ENCODE data around the gene MIER1. TPM values are rescaled to one million over a fixed set of nuclear protein-coding genes. Genes with fewer than 3 reads are reported as not detected.
"Not testable (repeated sequence)": the region's sequence is repeated elsewhere in the genome, so short reads cannot be mapped to it uniquely, and the experiment has no call there.

The MIER1 gene
- polyA plus RNA-seq, 3 donors = 14.0 to 28.0 (median 21.9) TPM

DNA sequence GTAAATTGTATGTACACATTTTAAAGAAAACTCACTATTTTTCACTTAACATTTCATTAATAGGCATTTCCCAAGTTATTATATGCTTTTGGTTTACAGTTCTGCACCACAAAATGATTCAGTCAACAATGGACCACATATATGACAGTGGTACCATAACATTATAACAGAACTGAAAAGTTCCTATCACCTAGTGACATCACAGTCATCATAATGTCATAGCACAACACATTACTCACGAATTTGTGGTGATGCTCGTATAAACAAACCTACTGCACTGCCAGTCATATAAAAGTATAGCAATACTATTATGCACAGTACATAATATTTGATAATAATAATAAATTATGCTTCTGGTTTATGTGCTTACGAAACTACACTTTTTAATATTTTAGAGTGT, 31.1 kb upstream of the MIER1 start:
- Histone ChIP-seq H3K9ac (ENCODE audit: insufficient read depth, low read length, poor library complexity, severe bottlenecking) (no peak overlapping the region), H3K79me2 (ENCODE audit: insufficient read depth, low read length) (no peaks in the 10 kb centered on the region), H3K27me3 (ENCODE audit: control insufficient read depth in 2 of 2, insufficient read depth in 2 of 2, low read length in 2 of 2) (no peaks in the 10 kb centered on the region), H2AFZ (ENCODE audit: insufficient read depth, low read depth, low read length, poor library complexity, severe bottlenecking) (no peak overlapping the region), H3K4me3 (replicated peaks in 1 of 3; ENCODE audit: low read depth in 2 of 3, low read length in 3 of 3) (no peak overlapping the region), H3K9me3 (replicated peaks in 1 of 2; ENCODE audit: control insufficient read depth in 1 of 2, insufficient read depth in 1 of 2, low read length in 2 of 2) (peaks cover 7% of the 10 kb centered on the region in 2 donors), H4K20me1 (ENCODE audit: insufficient read depth, low read length) (no peaks in the 10 kb centered on the region), H3K36me3 (replicated peaks in 1 of 2; ENCODE audit: control insufficient read depth in 1 of 2, insufficient read depth in 2 of 2, low read length in 2 of 2) (no peaks in the 10 kb centered on the region), H3K4me1 (ENCODE audit: control insufficient read depth in 1 of 2, insufficient read depth in 2 of 2, low read length in 2 of 2) (no peaks in the 10 kb centered on the region), H3K4me2 (replicated peaks; ENCODE audit: extremely low read depth, low read length, poor library complexity, severe bottlenecking) (no peak overlapping the region), H3K27ac (ENCODE audit: low read depth in 1 of 2, low read length in 2 of 2) (no peak overlapping the region)
- no peaks in the 10 kb centered on the region for H3K4me1 Mint-ChIP-seq
- TF ChIP-seq, protein P1, sequence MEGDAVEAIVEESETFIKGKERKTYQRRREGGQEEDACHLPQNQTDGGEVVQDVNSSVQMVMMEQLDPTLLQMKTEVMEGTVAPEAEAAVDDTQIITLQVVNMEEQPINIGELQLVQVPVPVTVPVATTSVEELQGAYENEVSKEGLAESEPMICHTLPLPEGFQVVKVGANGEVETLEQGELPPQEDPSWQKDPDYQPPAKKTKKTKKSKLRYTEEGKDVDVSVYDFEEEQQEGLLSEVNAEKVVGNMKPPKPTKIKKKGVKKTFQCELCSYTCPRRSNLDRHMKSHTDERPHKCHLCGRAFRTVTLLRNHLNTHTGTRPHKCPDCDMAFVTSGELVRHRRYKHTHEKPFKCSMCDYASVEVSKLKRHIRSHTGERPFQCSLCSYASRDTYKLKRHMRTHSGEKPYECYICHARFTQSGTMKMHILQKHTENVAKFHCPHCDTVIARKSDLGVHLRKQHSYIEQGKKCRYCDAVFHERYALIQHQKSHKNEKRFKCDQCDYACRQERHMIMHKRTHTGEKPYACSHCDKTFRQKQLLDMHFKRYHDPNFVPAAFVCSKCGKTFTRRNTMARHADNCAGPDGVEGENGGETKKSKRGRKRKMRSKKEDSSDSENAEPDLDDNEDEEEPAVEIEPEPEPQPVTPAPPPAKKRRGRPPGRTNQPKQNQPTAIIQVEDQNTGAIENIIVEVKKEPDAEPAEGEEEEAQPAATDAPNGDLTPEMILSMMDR (IDR thresholded peaks at IDR 0.05) = no peak
- no CpG with 5 or more reads among the region's 3 CpGs for WGBS (ENCODE audit: insufficient coverage)
- DNase-seq = no peak
- no peaks in the 10 kb centered on the region for H3K36me3 Mint-ChIP-seq
- no peak overlapping the region for H3K27ac Mint-ChIP-seq
- intact Hi-C loops (cut with micrococcal nuclease) = no loop called here
- H3K27me3 Mint-ChIP-seq (ENCODE audit: low read depth in 3 of 3) = peaks cover 0 to 5% (median 0%) of the 10 kb centered on the region in 3 donors
- H3K4me3 Mint-ChIP-seq = no peak overlapping the region
- H3K9me3 Mint-ChIP-seq = peaks cover 4 to 11% (median 8%) of the 10 kb centered on the region in 7 donors

DNA sequence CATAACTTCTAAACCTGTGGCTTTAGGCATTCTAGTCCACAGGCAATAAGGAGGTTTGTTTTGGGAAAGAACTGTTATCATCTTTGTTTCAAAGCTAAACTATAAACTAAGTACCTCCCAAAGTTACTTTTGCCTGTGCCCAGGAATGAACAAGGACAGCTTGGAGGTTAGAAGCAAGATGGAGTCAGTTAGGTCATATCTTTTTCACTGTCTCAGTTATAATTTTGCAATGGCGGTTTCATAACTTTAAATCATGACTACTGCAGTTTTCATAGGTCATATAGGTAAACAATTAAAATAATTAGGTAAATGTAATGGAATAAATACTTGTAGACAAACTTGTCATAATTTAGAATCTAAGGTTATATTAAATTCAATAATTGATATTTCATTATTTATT, 9.6 kb upstream of the MIER1 start:
- H3K4me2 ChIP-seq (replicated peaks; ENCODE audit: extremely low read depth, low read length, poor library complexity, severe bottlenecking); DNase-seq; H3K4me3 ChIP-seq (replicated peaks in 1 of 3; ENCODE audit: low read depth in 2 of 3, low read length in 3 of 3); H3K27me3 Mint-ChIP-seq (ENCODE audit: low read depth in 3 of 3); intact Hi-C loops (cut with micrococcal nuclease); H3K79me2 ChIP-seq (ENCODE audit: insufficient read depth, low read length); H3K4me1 Mint-ChIP-seq; H3K4me3 Mint-ChIP-seq; H4K20me1 ChIP-seq (ENCODE audit: insufficient read depth, low read length); H3K36me3 Mint-ChIP-seq; H3K9me3 ChIP-seq (replicated peaks in 1 of 2; ENCODE audit: control insufficient read depth in 1 of 2, insufficient read depth in 1 of 2, low read length in 2 of 2); H2AFZ ChIP-seq (ENCODE audit: insufficient read depth, low read depth, low read length, poor library complexity, severe bottlenecking); H3K27ac ChIP-seq (ENCODE audit: low read depth in 1 of 2, low read length in 2 of 2); H3K27ac Mint-ChIP-seq; H3K4me1 ChIP-seq (ENCODE audit: control insufficient read depth in 1 of 2, insufficient read depth in 2 of 2, low read length in 2 of 2); H3K36me3 ChIP-seq (replicated peaks in 1 of 2; ENCODE audit: control insufficient read depth in 1 of 2, insufficient read depth in 2 of 2, low read length in 2 of 2); H3K9ac ChIP-seq (ENCODE audit: insufficient read depth, low read length, poor library complexity, severe bottlenecking); H3K27me3 ChIP-seq (ENCODE audit: control insufficient read depth in 2 of 2, insufficient read depth in 2 of 2, low read length in 2 of 2): not testable (repeated sequence)
- peaks cover 0 to 12% (median 0%) of the 10 kb centered on the region in 7 donors for H3K9me3 Mint-ChIP-seq
- no CpG with 5 or more reads among the region's 1 CpG for WGBS (ENCODE audit: insufficient coverage)

Data from CD14-positive monocyte (primary cell).